ENCODE data around the gene PPM1J. TPM values are rescaled to one million over a fixed set of nuclear protein-coding genes. Genes with fewer than 3 reads are reported as not detected.

PPM1J gene
- total and polyA plus RNA-seq, 9 of the 15 experiments (the other 6 are each of a cell fraction or from before 2014, with no cell fraction given), result 0.25 to 10.5 (median 4.2) TPM

GRCh38 chr1:112700290-112701226 is 14.6 kb downstream of the PPM1J start (continued):
- TF ChIP-seq, protein P1, sequence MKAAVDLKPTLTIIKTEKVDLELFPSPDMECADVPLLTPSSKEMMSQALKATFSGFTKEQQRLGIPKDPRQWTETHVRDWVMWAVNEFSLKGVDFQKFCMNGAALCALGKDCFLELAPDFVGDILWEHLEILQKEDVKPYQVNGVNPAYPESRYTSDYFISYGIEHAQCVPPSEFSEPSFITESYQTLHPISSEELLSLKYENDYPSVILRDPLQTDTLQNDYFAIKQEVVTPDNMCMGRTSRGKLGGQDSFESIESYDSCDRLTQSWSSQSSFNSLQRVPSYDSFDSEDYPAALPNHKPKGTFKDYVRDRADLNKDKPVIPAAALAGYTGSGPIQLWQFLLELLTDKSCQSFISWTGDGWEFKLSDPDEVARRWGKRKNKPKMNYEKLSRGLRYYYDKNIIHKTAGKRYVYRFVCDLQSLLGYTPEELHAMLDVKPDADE (conservative IDR thresholded peaks at IDR 0.05; ENCODE audit: control insufficient read depth, low read depth, low read length), result no peak; the same call in 1 of the 2 replicates
- TF ChIP-seq ETV1 (tag; conservative IDR thresholded peaks at IDR 0.05; ENCODE audit: low read depth), result peak; percentile 89
- no peak for TF ChIP-seq ZC3H4 (CRISPR knock-in tag; IDR thresholded peaks at IDR 0.05; ENCODE audit: borderline replicate concordance)
- 0 out of 2 replicates have a peak, but pooled peaks have one; percentile 4 for TF ChIP-seq HBP1 (CRISPR knock-in tag; IDR thresholded peaks at IDR 0.05)
- no peak for TF ChIP-seq CBX8 (IDR thresholded peaks at IDR 0.05; ENCODE audit: borderline replicate concordance, extremely low read depth, low read depth, low read length, poor library complexity, severe bottlenecking)
- TF ChIP-seq, protein P2, sequence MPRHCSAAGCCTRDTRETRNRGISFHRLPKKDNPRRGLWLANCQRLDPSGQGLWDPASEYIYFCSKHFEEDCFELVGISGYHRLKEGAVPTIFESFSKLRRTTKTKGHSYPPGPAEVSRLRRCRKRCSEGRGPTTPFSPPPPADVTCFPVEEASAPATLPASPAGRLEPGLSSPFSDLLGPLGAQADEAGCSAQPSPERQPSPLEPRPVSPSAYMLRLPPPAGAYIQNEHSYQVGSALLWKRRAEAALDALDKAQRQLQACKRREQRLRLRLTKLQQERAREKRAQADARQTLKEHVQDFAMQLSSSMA (CRISPR knock-in tag; IDR thresholded peaks at IDR 0.05), result no peak
- TF ChIP-seq ZNF212 (CRISPR knock-in tag; IDR thresholded peaks at IDR 0.05), result 0 out of 2 replicates have a peak, but pooled peaks have one; percentile 54
- no peak for TF ChIP-seq ZNF184 (CRISPR knock-in tag; IDR thresholded peaks at IDR 0.05)
- 0 out of 2 replicates have a peak, but pooled peaks have one; percentile 14 for TF ChIP-seq LARP7 (IDR thresholded peaks at IDR 0.05)
- TF ChIP-seq HDAC8 (tag; IDR thresholded peaks at IDR 0.05), result no peak
- no peak for TF ChIP-seq PRPF4 (IDR thresholded peaks at IDR 0.05; ENCODE audit: insufficient read depth, low read depth, low read length, poor library complexity, severe bottlenecking)
- TF ChIP-seq DIDO1 (tag; IDR thresholded peaks at IDR 0.05; ENCODE audit: low read depth), result no peak
- no peak for TF ChIP-seq ZNF232 (CRISPR knock-in tag; IDR thresholded peaks at IDR 0.05)
- no peak for TF ChIP-seq ZNF780A (CRISPR knock-in tag; IDR thresholded peaks at IDR 0.05)
- TF ChIP-seq KDM1A (IDR thresholded peaks at IDR 0.05), result peak; percentile 82 to 91; a peak in 3 of 4 replicates
- no peak for TF ChIP-seq EHMT2 (IDR thresholded peaks at IDR 0.05)
- TF ChIP-seq HMG20B (CRISPR knock-in tag; IDR thresholded peaks at IDR 0.05), result no peak
- TF ChIP-seq, protein P3, sequence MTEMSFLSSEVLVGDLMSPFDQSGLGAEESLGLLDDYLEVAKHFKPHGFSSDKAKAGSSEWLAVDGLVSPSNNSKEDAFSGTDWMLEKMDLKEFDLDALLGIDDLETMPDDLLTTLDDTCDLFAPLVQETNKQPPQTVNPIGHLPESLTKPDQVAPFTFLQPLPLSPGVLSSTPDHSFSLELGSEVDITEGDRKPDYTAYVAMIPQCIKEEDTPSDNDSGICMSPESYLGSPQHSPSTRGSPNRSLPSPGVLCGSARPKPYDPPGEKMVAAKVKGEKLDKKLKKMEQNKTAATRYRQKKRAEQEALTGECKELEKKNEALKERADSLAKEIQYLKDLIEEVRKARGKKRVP (CRISPR knock-in tag; IDR thresholded peaks at IDR 0.05), result peak; percentile 46
- no peak for TF ChIP-seq ZNF785 (CRISPR knock-in tag; IDR thresholded peaks at IDR 0.05)
- TF ChIP-seq DACH1 (IDR thresholded peaks at IDR 0.05; ENCODE audit: partially characterized antibody), result peak; percentile 86
- TF ChIP-seq HOMEZ (CRISPR knock-in tag; IDR thresholded peaks at IDR 0.05), result no peak
- no peak for TF ChIP-seq RBM14 (IDR thresholded peaks at IDR 0.05; ENCODE audit: borderline replicate concordance, insufficient read depth, low read depth, low read length)
